Measurements from ENCODE around the gene SLC26A4. TPM values are rescaled to one million over a fixed set of nuclear protein-coding genes. Genes with fewer than 3 reads are reported as not detected.

SLC26A4 gene
- total RNA-seq, 1 donor: not detected

GRCh38 chr7:107728276-107728675, 67.6 kb downstream of the SLC26A4 start:
- H3K9me3 ChIP-seq (ENCODE audit: low read depth, low read length): no peaks in the 10 kb centered on the region
- no peak overlapping the region for H3K4me3 ChIP-seq (ENCODE audit: low read length)
- peaks cover 3% of the 10 kb centered on the region for H3K27me3 ChIP-seq (ENCODE audit: insufficient read depth, low read length)
- H3K4me1 ChIP-seq (ENCODE audit: insufficient read depth, low read length): no peaks in the 10 kb centered on the region

DNA sequence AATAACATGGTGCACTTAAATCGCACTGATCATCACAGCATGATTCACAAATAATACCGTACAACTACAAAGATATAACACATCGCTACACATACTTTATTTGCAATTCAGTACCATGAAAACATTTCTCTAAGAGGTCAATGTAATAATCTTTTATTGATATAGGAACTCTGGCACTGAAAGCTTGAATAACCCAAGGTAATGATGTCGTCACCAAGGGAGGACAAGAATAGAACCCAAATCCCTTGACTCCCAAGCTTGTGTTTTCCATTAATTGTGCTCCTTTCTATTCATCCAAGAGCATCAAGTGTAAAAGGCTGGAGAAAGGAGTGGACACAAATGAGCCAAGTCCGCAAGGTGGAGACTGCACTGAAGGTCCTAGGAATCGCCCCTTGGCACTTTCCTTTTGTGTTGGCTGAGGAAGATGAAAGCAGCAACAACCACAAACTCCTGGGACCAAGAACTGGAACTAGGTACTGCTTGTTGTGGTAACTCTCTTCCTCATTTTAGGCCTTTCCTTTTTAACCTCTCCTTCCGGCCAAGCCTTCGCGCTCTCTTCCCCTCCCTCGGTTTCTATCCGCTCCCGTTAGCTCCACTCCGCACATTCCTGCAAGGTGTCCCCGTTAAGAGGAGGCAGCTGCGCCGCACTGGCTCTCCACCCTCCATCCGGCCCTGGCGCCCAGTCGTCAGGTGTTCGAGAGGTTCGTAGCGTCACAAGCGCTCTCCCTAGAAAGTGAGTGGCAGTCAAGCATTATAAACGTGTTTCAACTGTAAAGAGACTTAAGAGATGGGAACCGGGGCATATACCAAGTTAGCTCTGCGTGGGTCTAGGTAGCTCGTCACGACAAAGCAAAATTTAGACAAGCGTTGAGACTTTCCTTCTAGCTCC, 82.3 kb downstream of the SLC26A4 start:
- Histone ChIP-seq H3K9me3 (ENCODE audit: low read depth, low read length) (no peaks in the 10 kb centered on the region), H3K27me3 (ENCODE audit: insufficient read depth, low read length) (no peaks in the 10 kb centered on the region), H3K4me1 (ENCODE audit: insufficient read depth, low read length) (peaks cover 26% of the 10 kb centered on the region), H3K4me3 (ENCODE audit: low read length) (peak overlapping the region; percentile 80)

GRCh38 chr7:107743567-107744344, 83.1 kb downstream of the SLC26A4 start, which contains the start of gene CBLL1:
Gene CBLL1 (plus strand): TSS chr7:107744142. CDS start chr7:107744164, 22 bp downstream.
- H3K4me1 ChIP-seq (ENCODE audit: insufficient read depth, low read length): peaks cover 26% of the 10 kb centered on the region
- H3K27me3 ChIP-seq (ENCODE audit: insufficient read depth, low read length): no peaks in the 10 kb centered on the region
- H3K9me3 ChIP-seq (ENCODE audit: low read depth, low read length): no peaks in the 10 kb centered on the region
- H3K4me3 ChIP-seq (ENCODE audit: low read length): peak within 1 kb of the TSS; percentile 80

GRCh38 chr7:107744345-107744750, 83.7 kb downstream of the SLC26A4 start:
- Histone ChIP-seq H3K4me3 (ENCODE audit: low read length) (peak overlapping the region; percentile 80), H3K27me3 (ENCODE audit: insufficient read depth, low read length) (no peaks in the 10 kb centered on the region), H3K4me1 (ENCODE audit: insufficient read depth, low read length) (peaks cover 26% of the 10 kb centered on the region), H3K9me3 (ENCODE audit: low read depth, low read length) (no peaks in the 10 kb centered on the region)

- Histone ChIP-seq H3K27me3 (ENCODE audit: insufficient read depth, low read length) (no peaks in the 10 kb centered on the region), H3K4me1 (ENCODE audit: insufficient read depth, low read length) (peaks cover 26% of the 10 kb centered on the region), H3K9me3 (ENCODE audit: low read depth, low read length) (no peaks in the 10 kb centered on the region), H3K4me3 (ENCODE audit: low read length) (no peak overlapping the region)
These were observed 85.4 kb downstream of the SLC26A4 start for GRCh38 chr7:107746006-107746405.

DNA sequence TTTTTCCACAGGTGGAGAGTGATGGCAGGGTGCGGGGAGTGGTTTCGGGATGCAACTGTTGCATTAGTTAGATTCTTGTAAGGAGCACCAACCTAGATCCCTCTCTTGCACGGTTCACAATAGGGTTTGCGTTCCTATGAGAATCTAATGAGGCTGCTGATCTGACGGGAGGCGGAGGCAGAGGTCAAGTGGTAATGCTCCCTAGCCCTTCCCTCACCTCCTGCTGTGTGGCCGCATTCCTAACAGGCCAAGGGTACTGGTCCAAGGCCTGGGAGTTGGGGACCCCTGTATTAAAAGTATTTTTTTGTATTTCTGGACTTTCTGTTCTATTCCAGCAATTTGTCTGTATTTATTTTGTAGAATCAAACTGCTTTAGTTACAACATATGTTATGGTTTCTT, 90.5 kb downstream of the SLC26A4 start:
- no peaks in the 10 kb centered on the region for H3K4me1 ChIP-seq (ENCODE audit: insufficient read depth, low read length)
- no peaks in the 10 kb centered on the region for H3K9me3 ChIP-seq (ENCODE audit: low read depth, low read length)
- H3K4me3 ChIP-seq (ENCODE audit: low read length): no peak overlapping the region
- H3K27me3 ChIP-seq (ENCODE audit: insufficient read depth, low read length): no peaks in the 10 kb centered on the region

DNA sequence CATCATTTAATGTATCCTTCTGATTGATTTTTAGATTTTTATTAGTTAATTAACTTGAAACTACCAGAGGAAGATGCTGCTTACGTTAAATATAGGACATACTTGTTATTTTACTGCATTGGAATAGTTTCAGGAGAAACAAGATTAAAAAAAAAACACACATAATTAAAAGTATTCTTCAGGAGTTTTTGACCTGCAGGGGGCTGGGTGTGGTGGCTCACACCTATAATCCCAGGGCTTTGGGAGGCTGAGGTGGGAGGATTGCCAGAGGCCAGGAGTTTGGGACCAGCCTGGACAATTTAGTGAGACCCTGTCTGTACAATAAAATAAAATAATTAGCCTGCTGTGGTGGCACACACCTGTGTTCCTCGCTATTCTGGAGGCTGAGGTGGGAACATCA, 94.0 kb downstream of the SLC26A4 start:
- no peaks in the 10 kb centered on the region for H3K27me3 ChIP-seq (ENCODE audit: insufficient read depth, low read length)
- no peak overlapping the region for H3K4me3 ChIP-seq (ENCODE audit: low read length)
- H3K9me3 ChIP-seq (ENCODE audit: low read depth, low read length): no peaks in the 10 kb centered on the region
- no peaks in the 10 kb centered on the region for H3K4me1 ChIP-seq (ENCODE audit: insufficient read depth, low read length)

- no peak overlapping the region for H3K4me3 ChIP-seq (ENCODE audit: low read length)
- no peaks in the 10 kb centered on the region for H3K27me3 ChIP-seq (ENCODE audit: insufficient read depth, low read length)
- no peaks in the 10 kb centered on the region for H3K9me3 ChIP-seq (ENCODE audit: low read depth, low read length)
- H3K4me1 ChIP-seq (ENCODE audit: insufficient read depth, low read length): no peaks in the 10 kb centered on the region
These were observed 98.0 kb downstream of the SLC26A4 start for GRCh38 chr7:107758667-107759066.

DNA sequence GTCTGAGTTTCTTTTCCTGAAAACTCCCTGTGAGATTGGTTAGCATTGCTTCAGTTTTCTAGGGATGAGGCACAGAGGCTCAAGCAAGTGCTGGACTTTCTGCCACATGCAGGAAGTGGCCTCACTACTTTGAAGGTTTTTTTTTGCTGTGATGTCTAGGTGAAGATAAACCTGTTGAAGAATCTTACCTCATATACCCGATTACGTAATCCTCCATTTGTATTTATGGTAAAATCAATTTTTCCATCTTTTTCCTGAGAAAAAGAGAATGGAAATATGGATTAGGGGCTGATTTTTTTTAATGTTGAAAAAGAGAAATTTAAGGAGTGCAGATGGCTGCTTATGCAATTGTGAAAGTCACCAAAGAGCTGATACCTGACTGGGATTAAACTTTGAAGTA, 106.8 kb downstream of the SLC26A4 start:
- Histone ChIP-seq H3K4me1 (ENCODE audit: insufficient read depth, low read length) (no peaks in the 10 kb centered on the region), H3K4me3 (ENCODE audit: low read length) (no peak overlapping the region), H3K9me3 (ENCODE audit: low read depth, low read length) (no peaks in the 10 kb centered on the region), H3K27me3 (ENCODE audit: insufficient read depth, low read length) (no peaks in the 10 kb centered on the region)

Other genes starting within 250 kb of the SLC26A4 start
- gene GPR22, start 190.8 kb upstream of the SLC26A4 start, total RNA-seq: 0.21 TPM
- 78.9 TPM for gene COG5, start 96.9 kb upstream of the SLC26A4 start, total RNA-seq
- gene DUS4L, start 96.9 kb upstream of the SLC26A4 start, total RNA-seq: 13.9 TPM
- gene BCAP29, start 80.6 kb upstream of the SLC26A4 start, total RNA-seq: 26.7 TPM
- gene CBLL1, start 83.3 kb downstream of the SLC26A4 start, total RNA-seq: 100 TPM
- gene SLC26A3, start 142.4 kb downstream of the SLC26A4 start, total RNA-seq: not detected
- gene DLD, start 230.4 kb downstream of the SLC26A4 start, total RNA-seq: 118 TPM

Data from mononuclear cell (primary cell).